ENCODE data around the gene OPRPN.

The OPRPN gene, protein sequence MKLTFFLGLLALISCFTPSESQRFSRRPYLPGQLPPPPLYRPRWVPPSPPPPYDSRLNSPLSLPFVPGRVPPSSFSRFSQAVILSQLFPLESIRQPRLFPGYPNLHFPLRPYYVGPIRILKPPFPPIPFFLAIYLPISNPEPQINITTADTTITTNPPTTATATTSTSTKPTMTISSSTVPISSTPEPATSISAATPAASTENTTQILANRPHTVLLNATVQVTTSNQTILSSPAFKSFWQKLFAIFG

GRCh38 chr4:70397580-70397979, at the start of gene OPRPN:
Gene OPRPN (plus strand): TSS chr4:70397940. CDS start chr4:70399286, 1,346 bp downstream.
- no peak for DNase-seq

DNA sequence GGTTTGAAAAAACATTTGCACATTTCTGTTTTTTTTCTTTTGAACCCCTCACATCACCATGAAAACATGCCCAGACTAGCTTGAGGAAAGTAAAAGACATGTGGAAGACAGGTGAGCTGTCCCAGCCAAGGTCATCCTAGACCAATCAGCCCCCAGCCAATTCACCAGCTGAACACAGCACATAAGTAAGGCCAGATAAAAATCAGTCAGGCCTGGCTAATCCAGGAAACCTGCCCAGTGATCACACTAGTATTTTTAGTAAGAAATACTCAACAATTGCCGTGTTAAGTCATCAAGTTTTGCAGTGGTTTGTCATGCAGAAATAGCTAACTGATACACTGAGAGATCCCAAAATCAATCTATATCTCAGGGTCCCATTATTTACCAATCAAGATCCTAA, 41.6 kb upstream of the OPRPN start:
- no peak for DNase-seq

- no peak for DNase-seq
Measured at GRCh38 chr4:70359115-70359661, 38.6 kb upstream of the OPRPN start.

DNA sequence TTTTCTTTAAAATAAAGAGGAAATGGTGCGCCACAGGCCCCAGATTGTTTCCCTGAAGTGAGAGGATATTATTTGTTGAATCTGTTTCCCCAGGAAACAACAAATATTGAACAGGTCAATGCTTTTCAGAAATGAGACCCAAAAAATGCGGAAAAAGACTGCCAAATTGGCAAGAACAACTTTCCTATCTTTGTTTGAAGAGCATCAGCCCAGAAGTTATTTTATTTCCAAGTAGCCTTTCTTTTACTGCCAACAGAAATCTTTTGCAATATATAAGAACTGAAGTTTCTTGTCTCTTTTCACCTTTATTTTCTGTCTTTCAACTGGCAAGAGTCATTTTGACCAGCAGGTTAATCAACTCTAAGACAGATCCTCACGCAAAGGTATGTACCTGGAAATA, 37.3 kb upstream of the OPRPN start, which contains the start of gene SMR3A:
Gene SMR3A, plus strand, starts transcription at position 301 of the 400 bp plus-strand sequence. CDS start 1,356 bp downstream, outside the sequence.
- DNase-seq: no peak

GRCh38 chr4:70364002-70364401, 33.7 kb upstream of the OPRPN start:
- DNase-seq: no peak

DNA sequence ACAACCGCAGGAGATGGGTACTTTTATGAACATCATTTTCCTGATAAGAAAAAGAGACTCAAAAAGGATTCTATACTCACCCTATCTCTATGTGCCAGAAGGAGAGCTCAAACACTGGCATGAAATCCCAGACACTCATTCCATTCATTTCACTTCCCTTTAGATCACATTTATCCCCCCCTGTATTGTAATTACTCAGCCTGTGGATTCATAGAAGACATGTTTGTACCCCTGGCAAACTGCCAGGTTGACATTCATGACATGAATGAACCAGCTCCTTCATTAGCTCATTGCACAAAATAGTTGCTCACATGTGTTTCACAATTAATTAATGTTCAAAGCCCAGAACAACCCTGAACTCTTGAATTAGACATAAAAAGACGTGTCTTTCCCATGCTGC, 32.3 kb upstream of the OPRPN start:
- DNase-seq: no peak

- no peak for DNase-seq
Measured at GRCh38 chr4:70367813-70368212, 29.9 kb upstream of the OPRPN start.

GRCh38 chr4:70371987-70372386, 25.8 kb upstream of the OPRPN start:
- DNase-seq: no peak

- DNase-seq: no peak
Measured at GRCh38 chr4:70372760-70373159, 25.0 kb upstream of the OPRPN start.

DNA sequence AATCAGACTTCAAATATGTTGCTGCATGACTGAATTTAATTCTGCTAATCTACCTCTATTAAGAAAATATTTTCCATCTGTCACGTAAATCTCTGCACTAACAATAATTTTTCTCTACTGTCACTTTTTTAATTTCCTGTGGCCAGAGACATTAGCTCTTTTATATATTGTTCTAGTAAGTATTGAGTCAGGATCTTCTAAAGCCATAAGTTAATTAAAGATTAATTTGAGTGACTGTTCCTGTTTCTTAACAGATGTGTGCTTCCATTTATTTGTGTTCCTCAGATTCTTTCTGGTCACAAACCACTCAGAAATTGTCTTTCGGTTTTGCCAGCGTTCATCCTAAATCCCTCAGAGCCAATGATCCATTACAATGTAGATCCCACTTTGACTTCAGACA, 17.2 kb upstream of the OPRPN start:
- DNase-seq: no peak

- no peak for DNase-seq
Measured at GRCh38 chr4:70382691-70383181, 15.0 kb upstream of the OPRPN start, which contains the start of gene SMR3B. Gene SMR3B (plus strand): TSS chr4:70383131. CDS start chr4:70384511, 1,380 bp downstream.

DNA sequence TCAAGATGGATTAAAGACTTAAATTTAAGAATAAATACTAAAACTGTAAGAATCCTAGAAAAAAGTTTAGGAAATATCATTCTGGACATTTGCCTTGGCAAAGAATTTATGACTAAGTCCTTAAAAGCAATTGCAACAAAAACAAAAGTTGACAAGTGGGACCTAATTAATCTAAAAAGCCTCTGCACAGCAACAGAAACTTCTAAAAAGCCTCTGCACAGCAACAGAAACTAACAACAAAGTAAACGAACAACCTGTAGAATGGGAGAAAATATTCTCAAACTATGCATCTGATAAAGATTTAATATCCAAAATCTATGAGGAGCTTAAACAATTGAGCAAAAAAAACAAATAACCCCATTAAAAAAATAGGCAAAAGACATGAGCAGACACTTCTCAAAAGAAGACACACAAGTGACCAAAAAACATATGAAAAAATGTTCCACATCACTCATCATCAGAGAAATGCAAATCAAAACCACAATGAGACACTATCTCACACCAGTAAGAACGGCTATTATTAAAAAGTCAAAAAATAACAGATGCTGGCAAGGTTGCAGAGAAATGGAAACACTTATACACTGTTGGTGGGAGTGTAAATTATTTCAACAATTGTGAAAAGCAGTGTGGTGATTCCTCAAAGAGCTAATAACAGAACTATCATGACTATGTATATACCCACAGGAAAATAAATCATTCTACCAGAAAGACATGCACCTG, 5.5 kb upstream of the OPRPN start:
- no peak for DNase-seq

- DNase-seq: no peak
Measured at GRCh38 chr4:70399319-70399718, 1.6 kb downstream of the OPRPN start.

DNA sequence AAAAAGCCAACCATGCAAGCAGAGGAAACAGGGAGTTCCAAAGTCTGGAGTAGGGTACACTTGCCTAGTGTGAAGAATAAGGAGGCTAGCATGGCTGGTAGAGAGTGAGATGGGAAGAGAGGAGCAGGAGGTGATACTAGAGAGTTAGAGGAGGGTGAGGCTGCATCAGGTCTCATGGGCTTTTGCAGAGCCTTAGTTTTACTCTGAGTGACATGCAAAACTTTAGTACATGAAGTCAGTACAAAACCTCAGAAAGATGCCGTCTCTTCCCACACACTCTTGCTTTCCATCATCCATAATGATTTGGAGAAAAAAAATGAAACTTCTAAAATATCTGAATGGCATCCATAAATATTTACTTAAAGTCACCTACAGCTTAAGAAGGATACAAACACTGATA, 5.0 kb downstream of the OPRPN start:
- no peak for DNase-seq

DNA sequence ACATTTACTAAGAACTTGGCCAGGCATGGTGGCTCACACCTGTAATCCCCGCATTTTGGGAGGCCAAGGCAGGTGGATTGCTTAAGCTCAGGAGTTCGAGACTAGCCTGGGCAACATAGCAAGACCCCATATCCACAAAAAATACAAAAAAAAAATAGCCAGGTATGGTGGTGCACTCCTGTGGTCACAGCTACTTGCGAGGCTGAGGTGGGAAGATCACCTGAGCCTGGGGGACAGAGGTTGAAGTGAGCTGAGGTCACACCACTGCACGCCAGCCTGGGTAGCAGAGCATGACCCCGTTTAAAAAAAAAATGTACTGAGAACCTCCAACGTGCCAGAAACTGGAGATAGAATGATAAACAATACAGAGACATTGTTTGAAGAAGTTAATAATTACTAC, 8.0 kb downstream of the OPRPN start:
- DNase-seq: no peak

GRCh38 chr4:70425306-70425705, 27.6 kb downstream of the OPRPN start:
- no peak for DNase-seq

DNA sequence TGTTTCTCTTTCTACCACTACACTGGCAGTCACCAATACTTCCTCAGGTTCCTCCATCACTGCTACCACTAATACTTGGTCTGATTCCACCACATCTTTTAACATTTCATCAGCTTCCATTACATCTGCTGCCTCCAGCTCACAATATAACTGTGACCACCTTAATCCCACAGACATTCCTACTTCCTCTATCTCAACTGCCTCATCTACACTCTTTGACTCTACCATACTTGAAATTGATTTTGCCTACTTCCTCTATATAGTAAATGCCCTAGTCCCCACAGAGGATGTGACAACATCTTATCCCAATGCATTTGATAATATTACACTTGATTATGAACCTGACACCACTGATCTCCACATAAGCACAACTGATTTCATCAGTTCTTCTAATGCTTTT, 29.0 kb downstream of the OPRPN start:
- DNase-seq: no peak

DNA sequence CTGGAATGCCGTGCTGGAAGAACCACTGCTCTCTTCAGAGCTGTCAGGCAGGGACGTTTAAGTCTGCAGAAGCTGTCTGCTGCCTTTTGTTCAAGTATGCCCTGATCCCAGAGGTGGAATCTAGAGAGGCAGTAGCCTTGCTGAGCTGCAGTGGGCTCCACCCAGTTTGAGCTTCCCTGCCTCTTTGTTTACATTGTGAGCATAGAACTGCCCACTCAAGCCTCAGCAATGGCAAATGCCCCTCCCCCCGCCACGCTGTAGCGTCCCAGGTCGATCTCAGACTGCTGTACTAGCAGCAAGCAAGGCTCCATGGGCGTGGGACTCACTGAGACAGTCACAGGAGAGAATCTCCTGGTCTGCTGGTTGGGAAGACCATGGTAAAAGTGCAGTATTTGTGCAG, 39.5 kb downstream of the OPRPN start:
- no peak for DNase-seq

- DNase-seq: no peak
Measured at GRCh38 chr4:70442474-70442873, 44.7 kb downstream of the OPRPN start.

- no peak for DNase-seq
Measured at GRCh38 chr4:70443329-70443728, 45.6 kb downstream of the OPRPN start.

- DNase-seq: no peak
Measured at GRCh38 chr4:70449220-70449619, 51.5 kb downstream of the OPRPN start.

GRCh38 chr4:70452946-70453345, 55.2 kb downstream of the OPRPN start:
- DNase-seq: no peak

Measured in nucleus accumbens (tissue), 56 donors.